ENCODE measurements around the gene CTPS2.

The CTPS2 gene

DNA sequence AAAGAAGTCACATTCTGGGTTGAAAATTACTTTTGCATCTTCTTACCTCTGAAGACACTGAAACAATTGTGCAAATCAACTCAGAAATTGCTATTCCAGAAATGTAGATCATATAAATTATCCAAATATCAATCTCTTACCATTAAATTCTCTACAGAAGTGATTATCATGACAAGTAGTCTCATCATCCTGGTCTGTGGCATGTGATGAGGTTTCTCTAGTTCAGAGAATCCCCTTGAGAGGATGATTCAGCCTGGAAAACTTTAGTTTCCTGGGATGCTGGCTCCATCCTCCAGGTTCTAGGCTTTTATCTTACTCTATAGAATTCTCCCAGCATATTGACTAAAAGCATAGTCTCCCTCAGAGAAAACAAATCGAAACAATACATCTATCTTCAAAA lies 138.7 kb downstream of the CTPS2 start:
- no peak for DNase-seq (ENCODE audit: low read depth in 2 of 2, low spot score in 1 of 2)

DNA sequence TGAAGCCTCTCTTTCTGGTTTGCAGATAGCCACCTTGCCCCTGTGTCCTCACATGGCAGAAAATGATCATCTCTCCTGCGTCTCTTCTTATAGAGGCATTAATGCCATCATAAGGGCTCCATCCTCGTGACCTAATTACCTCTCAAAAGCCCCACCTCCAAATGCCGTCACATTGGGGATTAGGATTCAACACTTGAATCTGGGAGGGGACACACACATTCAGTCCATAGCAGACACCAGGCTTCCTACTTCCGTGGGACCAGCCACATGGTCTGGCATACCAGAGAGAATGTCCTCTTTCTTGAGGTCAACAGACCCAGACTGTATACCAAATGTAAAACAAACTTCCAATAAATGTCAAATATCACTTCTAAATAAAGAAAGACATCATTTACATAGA lies 144.8 kb downstream of the CTPS2 start:
- DNase-seq (ENCODE audit: low read depth in 2 of 2, low spot score in 1 of 2), result no peak

DNA sequence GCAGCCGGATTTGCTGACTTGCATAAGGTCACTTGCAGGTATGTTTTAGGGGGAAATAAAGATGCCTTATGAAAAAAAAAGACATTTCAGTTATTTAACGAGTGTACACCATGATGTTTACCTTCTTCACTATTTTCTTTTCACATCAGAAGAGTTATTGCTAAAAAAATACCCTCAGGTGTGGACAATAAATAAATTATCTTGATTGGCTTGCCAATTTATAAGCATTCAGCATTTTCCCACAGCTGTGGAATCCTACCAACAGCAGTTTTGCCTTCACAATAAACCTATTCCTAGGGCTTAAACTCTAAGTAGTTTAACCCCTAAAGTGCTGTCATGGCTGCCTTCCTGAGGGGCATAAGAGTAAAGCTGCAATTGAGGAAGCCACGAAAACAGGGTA lies 145.9 kb downstream of the CTPS2 start:
- no peak for DNase-seq (ENCODE audit: low read depth in 2 of 2, low spot score in 1 of 2)

DNA sequence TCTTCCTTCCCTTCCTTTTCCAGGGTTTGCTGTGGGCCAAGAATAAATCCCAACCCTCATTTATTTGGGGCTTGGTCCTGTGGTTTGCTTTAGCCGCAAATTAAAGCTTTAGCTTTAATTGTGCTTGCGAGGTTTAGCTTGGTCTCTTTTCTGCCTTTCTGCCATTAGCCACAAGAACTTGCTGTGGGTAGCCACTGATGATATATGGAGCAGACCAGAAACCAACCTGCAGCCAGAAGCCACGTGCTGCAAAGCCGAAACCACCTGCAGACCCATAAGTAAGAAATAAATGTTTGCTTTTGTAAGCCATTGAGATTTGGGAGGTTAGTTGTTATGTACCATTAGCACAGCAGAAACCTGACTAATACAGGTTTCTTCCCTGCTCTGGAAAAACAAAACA lies 152.3 kb downstream of the CTPS2 start:
- no peak for DNase-seq (ENCODE audit: low read depth in 2 of 2, low spot score in 1 of 2)

- no peak for DNase-seq (ENCODE audit: low read depth in 2 of 2, low spot score in 1 of 2)
Measured at GRCh38 chrX:16559206-16559619, 153.3 kb downstream of the CTPS2 start.

GRCh38 chrX:16558489-16558888 lies 154.0 kb downstream of the CTPS2 start:
- no peak for DNase-seq (ENCODE audit: low read depth in 2 of 2, low spot score in 1 of 2)

DNA sequence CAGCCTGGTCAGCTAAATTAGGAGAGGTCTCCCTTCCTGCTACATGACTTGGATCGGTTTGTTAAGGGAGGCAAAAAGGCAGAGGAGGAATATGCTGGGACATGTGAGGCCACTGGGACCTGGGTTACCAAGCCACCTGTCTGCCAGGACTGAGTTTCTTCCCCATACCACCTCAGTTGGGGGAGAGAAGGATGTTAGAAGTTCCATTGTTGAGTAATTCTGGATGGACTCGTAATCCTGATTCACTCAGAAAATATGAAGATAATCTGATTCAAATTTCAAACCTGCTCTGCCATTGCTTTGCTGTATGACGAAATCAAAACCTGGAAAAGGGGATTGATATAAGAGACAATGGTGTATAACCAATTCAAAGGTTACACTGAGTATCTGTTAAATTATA lies 159.9 kb downstream of the CTPS2 start:
- DNase-seq (ENCODE audit: low read depth in 2 of 2, low spot score in 1 of 2), result no peak

GRCh38 chrX:16547644-16548043 lies 164.8 kb downstream of the CTPS2 start:
- no peak for DNase-seq (ENCODE audit: low read depth in 2 of 2, low spot score in 1 of 2)

- DNase-seq (ENCODE audit: low read depth in 2 of 2, low spot score in 1 of 2), result no peak
Measured at GRCh38 chrX:16544969-16545368, 167.5 kb downstream of the CTPS2 start.

Measured in stimulated activated CD8-positive, alpha-beta memory T cell treated with anti-CD3 and anti-CD28 coated beads, Interleukin-4, amount 100 ng/mL, for 4 hours (primary cell).